H1 (cell line): ENCODE measurements around the gene SPACA4. TPM values are rescaled to one million over a fixed set of nuclear protein-coding genes. Genes with fewer than 3 reads are reported as not detected.

Source experiments
- ATF3 ChIP-seq: IDR thresholded peaks from 2 replicates; pipeline ENCODE4 v1.6.1; 2011; ENCODE audit warnings: low read depth, mild to moderate bottlenecking, low read length; ENCODE audit not compliant: insufficient read depth
- CBX8 ChIP-seq: fragments of 300-800, 300-1000 bp; sonication (generic); IDR thresholded peaks from 2 replicates; pipeline ENCODE4 v1.7.1; 2016; ENCODE audit warnings: low read depth, low read length, borderline replicate concordance
- CEBPB ChIP-seq: IDR thresholded peaks from 2 replicates; pipeline ENCODE4 v1.6.1; 2012; ENCODE audit warnings: low read depth, low read length
- CHD1 ChIP-seq: IDR thresholded peaks from 2 replicates; pipeline ENCODE4 v1.6.1; 2012; ENCODE audit warnings: low read depth, low read length, improper control_type of control experiment
- CREB1 ChIP-seq: IDR thresholded peaks from 2 replicates; pipeline ENCODE4 v1.6.1; 2012; ENCODE audit warnings: inconsistent platforms
- HDAC2 ChIP-seq, 2 experiments: fragments of 300-600 bp in 1 of 2; sonication (generic) in 1 of 2; IDR thresholded peaks; 2 replicates each; pipeline ENCODE4 v1.6.1; 2011 to 2012; ENCODE audit warnings: low read depth in 2 of 2, low read length in 2 of 2, mild to moderate bottlenecking in 2 of 2, moderate library complexity in 2 of 2, borderline replicate concordance in 1 of 2, inconsistent platforms in 1 of 2
- JUN ChIP-seq: IDR thresholded peaks from 2 replicates; pipeline ENCODE4 v1.6.1; 2011; ENCODE audit warnings: low read depth, mild to moderate bottlenecking, improper control_type of control experiment, low read length
- KDM1A ChIP-seq: fragments of 200-600, 300-600 bp; sonication (generic); IDR thresholded peaks from 2 replicates; pipeline ENCODE4 v1.7.1; 2016; ENCODE audit warnings: mild to moderate bottlenecking, low read length, borderline replicate concordance
- KDM4A ChIP-seq: IDR thresholded peaks from one replicate; pipeline ENCODE4 v1.7.1; 2012; ENCODE audit warnings: low read depth, mild to moderate bottlenecking, moderate library complexity, low read length, inconsistent platforms; ENCODE audit not compliant: severe bottlenecking
- KDM5A ChIP-seq: fragments of 200-600 bp; IDR thresholded peaks from 2 replicates; pipeline ENCODE4 v1.7.1; 2012; ENCODE audit warnings: mild to moderate bottlenecking, low read length, inconsistent platforms, mixed read lengths
- MAFK ChIP-seq: IDR thresholded peaks from 2 replicates; pipeline ENCODE4 v1.6.1; 2012; ENCODE audit warnings: low read depth, mild to moderate bottlenecking, improper control_type of control experiment, low read length
- MAX ChIP-seq: IDR thresholded peaks from 2 replicates; pipeline ENCODE4 v1.6.1; 2012; ENCODE audit warnings: inconsistent platforms
- NANOG ChIP-seq: IDR thresholded peaks from 2 replicates; pipeline ENCODE4 v1.6.1; 2011; ENCODE audit warnings: low read length, low read depth, mild to moderate bottlenecking, inconsistent platforms; ENCODE audit not compliant: insufficient read depth, poor library complexity, severe bottlenecking
- PHF8 ChIP-seq: fragments of 200-600 bp; sonication (generic); conservative IDR thresholded peaks from 2 replicates; pipeline ENCODE4 v1.7.1; 2012; ENCODE audit warnings: low read depth, mild to moderate bottlenecking, inconsistent platforms, low read length, moderate library complexity
- POLR2AphosphoS5 ChIP-seq: IDR thresholded peaks from 2 replicates; pipeline ENCODE4 v1.6.1; 2011; ENCODE audit warnings: low read depth, low read length
- RAD21 ChIP-seq, 2 experiments: IDR thresholded peaks in 1 of 2; conservative IDR thresholded peaks in 1 of 2; 2 replicates each; pipeline ENCODE4 v1.6.1; 2011; ENCODE audit warnings: low read depth in 2 of 2, low read length in 2 of 2, improper control_type of control experiment in 1 of 2, inconsistent platforms in 1 of 2, mild to moderate bottlenecking in 1 of 2, moderate library complexity in 1 of 2
- RBBP5 ChIP-seq: IDR thresholded peaks from 2 replicates; pipeline ENCODE4 v1.7.1; 2012; ENCODE audit warnings: low read depth, mild to moderate bottlenecking, inconsistent platforms, low read length, moderate library complexity, borderline replicate concordance
- SIRT6 ChIP-seq: IDR thresholded peaks from one replicate; pipeline ENCODE4 v1.7.1; 2012; ENCODE audit warnings: low read length, inconsistent platforms
- SIX5 ChIP-seq: IDR thresholded peaks from 2 replicates; pipeline ENCODE4 v1.6.1; 2011; ENCODE audit warnings: mild to moderate bottlenecking, low read depth, low read length
- SRF ChIP-seq: IDR thresholded peaks from 2 replicates; pipeline ENCODE4 v1.6.1; 2011; ENCODE audit warnings: mild to moderate bottlenecking, low read depth, low read length, moderate library complexity
- SUZ12 ChIP-seq: fragments of 200-600 bp; sonication (generic); IDR thresholded peaks from 2 replicates; pipeline ENCODE4 v1.6.1; 2012; ENCODE audit warnings: mild to moderate bottlenecking, inconsistent platforms, low read length, moderate library complexity, mixed read lengths
- TBP ChIP-seq: IDR thresholded peaks from 2 replicates; pipeline ENCODE4 v1.6.1; 2011; ENCODE audit warnings: low read depth, low read length, improper control_type of control experiment
- YY1 ChIP-seq: IDR thresholded peaks from 2 replicates; pipeline ENCODE4 v1.6.1; 2011; ENCODE audit warnings: low read depth, mild to moderate bottlenecking, low read length
- ZNF274 ChIP-seq: IDR thresholded peaks from 2 replicates; pipeline ENCODE4 v1.7.0; 2012; ENCODE audit warnings: low read length, borderline replicate concordance; ENCODE audit errors: extremely low read depth
- polyA plus RNA-seq, 7 experiments: library from polyadenylated mRNA; depleted of rRNA in 3 of 7; stranded (reverse) in 5 of 7; unstranded in 2 of 7; fragments of >200 nt in 5 of 7; fragments of 200-250 nt in 2 of 7; gene quantifications; 1 replicate in 5 of 7; 2 replicates in 1 of 7; 4 replicates in 1 of 7; pipeline versions ENCODE4 v1.2.1 to v1.2.3, GENCODE V29; 2011 to 2013; ENCODE audit warnings: missing spikeins in 2 of 7, mixed read lengths in 2 of 7
- total RNA-seq: library from RNA; stranded (reverse); fragmentation: NEBNext Ultra II Directional; extraction: Animal tissue kit (Norgen Biotek cat#: 25700); gene quantifications from 2 replicates; pipeline ENCODE4 v1.2.1, GENCODE V29; 2021

Gene SPACA4
- total and polyA plus RNA-seq, 2 of the 8 experiments (the other 6 are each of a cell fraction or from before 2014, with no cell fraction given): not detected

GRCh38 chr19:48615231-48616040 is 8.9 kb downstream of the SPACA4 start (continued):
- TF ChIP-seq ZNF274: no peak
- no peak for TF ChIP-seq PHF8
- no peak for TF ChIP-seq POLR2AphosphoS5
- no peak for TF ChIP-seq MAX
- no peak for TF ChIP-seq CBX8
- no peak for TF ChIP-seq CHD1
- TF ChIP-seq KDM1A: no peak
- no peak for TF ChIP-seq SIX5
- no peak for TF ChIP-seq ATF3
- no peak for TF ChIP-seq TBP
- no peak for TF ChIP-seq RAD21 (IDR thresholded peaks at IDR 0.05 in 1 of 2, conservative IDR thresholded peaks at IDR 0.05 in 1 of 2; ENCODE audit: low read depth in 2 of 2, low read length in 2 of 2)
- TF ChIP-seq KDM4A: no peak
- TF ChIP-seq SRF: no peak
- TF ChIP-seq YY1: no peak
- TF ChIP-seq RBBP5: no peak
- peak; percentile 47; the same call in 1 of the 2 replicates for TF ChIP-seq CREB1
- TF ChIP-seq MAFK: peak; percentile 42; the same call in 1 of the 2 replicates
- TF ChIP-seq NANOG: no peak
- no peak for TF ChIP-seq SUZ12
- TF ChIP-seq HDAC2 (IDR thresholded peaks at IDR 0.05; ENCODE audit: borderline replicate concordance in 1 of 2, low read depth in 2 of 2, low read length in 2 of 2): no peak
- no peak for TF ChIP-seq SIRT6
- TF ChIP-seq KDM5A: no peak
- no peak for TF ChIP-seq JUN
- TF ChIP-seq CEBPB: no peak
